IPS-18a (cell line): Measurements from ENCODE around the gene PLXNA2.

Source experiments
- H3K27ac ChIP-seq: one replicate; pipeline ENCODE4 v1.5.1; 2013; ENCODE audit warnings: low read length
- H3K27me3 ChIP-seq: one replicate; pipeline ENCODE4 v1.6.1; 2013; ENCODE audit warnings: mild to moderate bottlenecking, low read length; ENCODE audit not compliant: control insufficient read depth, insufficient read depth
- H3K36me3 ChIP-seq: one replicate; pipeline ENCODE4 v1.6.1; 2013; ENCODE audit warnings: low read depth, low read length; ENCODE audit not compliant: control insufficient read depth
- H3K4me1 ChIP-seq: one replicate; pipeline ENCODE4 v1.6.1; 2013; ENCODE audit warnings: low read depth, low read length; ENCODE audit not compliant: control insufficient read depth
- H3K4me3 ChIP-seq: one replicate; pipeline ENCODE4 v1.5.1; 2013; ENCODE audit warnings: low read length
- H3K9ac ChIP-seq: one replicate; pipeline ENCODE4 v1.6.1; 2013; ENCODE audit warnings: mild to moderate bottlenecking, low read length, moderate library complexity
- H3K9me3 ChIP-seq: one replicate; pipeline ENCODE4 v1.6.1; 2013; ENCODE audit warnings: low read depth, low read length; ENCODE audit not compliant: control insufficient read depth

The PLXNA2 gene

DNA sequence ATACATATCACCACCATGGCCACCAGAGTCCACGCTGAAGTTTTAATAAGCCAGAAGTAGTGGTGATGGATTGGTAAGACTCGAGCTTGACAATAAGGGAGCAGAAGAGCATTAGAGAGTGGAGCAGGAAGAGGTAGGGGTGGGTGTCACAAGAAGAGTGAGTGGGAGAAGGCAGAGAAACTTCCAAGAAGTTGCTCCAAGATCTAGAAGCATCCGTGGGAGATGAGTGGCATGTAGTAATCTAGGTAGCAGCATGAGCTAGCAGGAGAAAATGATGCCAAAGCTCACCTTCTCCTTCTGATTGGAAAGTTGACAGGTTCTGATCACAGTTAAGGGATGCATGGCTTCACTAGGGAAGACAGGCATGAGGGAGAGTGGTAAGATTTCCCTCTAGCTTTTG is 49.2 kb downstream of the PLXNA2 start:
- peaks cover 3% of the 10 kb centered on the region for H3K4me1 ChIP-seq
- no peak overlapping the region for H3K9ac ChIP-seq
- H3K4me3 ChIP-seq, result no peak overlapping the region
- no peaks in the 10 kb centered on the region for H3K27me3 ChIP-seq
- H3K36me3 ChIP-seq, result no peaks in the 10 kb centered on the region
- H3K9me3 ChIP-seq, result no peaks in the 10 kb centered on the region
- H3K27ac ChIP-seq, result no peak overlapping the region

DNA sequence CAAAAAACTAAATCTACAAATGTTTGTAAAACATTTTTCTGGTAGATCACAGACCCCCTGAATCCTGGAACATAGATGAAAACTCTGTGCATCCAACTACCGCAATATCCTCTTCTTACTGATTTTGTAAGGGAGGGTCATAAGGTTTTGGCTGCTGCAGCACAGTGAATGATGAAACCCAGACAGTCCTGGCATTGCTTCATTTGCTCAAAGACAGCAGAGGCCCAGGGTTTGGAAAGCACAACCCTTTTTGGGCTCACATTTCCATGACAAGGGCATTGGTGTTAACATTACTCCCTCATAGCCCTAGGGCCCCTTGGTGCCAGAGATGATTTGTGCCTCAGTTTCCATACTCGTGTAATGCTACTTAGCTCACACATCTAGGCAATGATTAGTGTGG is 51.2 kb downstream of the PLXNA2 start:
- H3K4me1 ChIP-seq, result no peaks in the 10 kb centered on the region
- no peak overlapping the region for H3K4me3 ChIP-seq
- no peak overlapping the region for H3K27ac ChIP-seq
- no peak overlapping the region for H3K9ac ChIP-seq
- no peaks in the 10 kb centered on the region for H3K36me3 ChIP-seq
- no peaks in the 10 kb centered on the region for H3K9me3 ChIP-seq
- H3K27me3 ChIP-seq, result no peaks in the 10 kb centered on the region

DNA sequence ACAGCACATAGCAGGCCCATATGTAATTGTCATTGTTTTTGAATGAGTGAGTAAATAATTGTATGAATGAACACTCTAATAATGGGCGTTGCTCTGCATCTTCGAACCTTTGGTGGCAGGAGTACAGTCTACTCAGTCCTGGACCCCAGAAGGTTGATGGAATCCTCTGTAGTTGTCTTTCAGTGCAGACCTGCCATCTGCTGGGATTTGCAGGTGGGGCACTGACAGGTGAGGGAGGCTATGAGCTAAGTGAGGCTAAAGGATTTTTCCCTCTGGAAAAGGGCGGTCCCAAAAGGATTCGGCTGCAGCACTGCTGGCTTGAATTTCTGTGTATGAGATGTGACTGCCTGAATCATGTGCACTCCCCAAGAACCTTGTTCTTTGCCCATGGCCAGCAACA is 53.4 kb downstream of the PLXNA2 start:
- H3K9ac ChIP-seq, result no peak overlapping the region
- no peaks in the 10 kb centered on the region for H3K36me3 ChIP-seq
- no peak overlapping the region for H3K4me3 ChIP-seq
- no peaks in the 10 kb centered on the region for H3K4me1 ChIP-seq
- H3K9me3 ChIP-seq, result no peaks in the 10 kb centered on the region
- no peak overlapping the region for H3K27ac ChIP-seq
- H3K27me3 ChIP-seq, result no peaks in the 10 kb centered on the region

DNA sequence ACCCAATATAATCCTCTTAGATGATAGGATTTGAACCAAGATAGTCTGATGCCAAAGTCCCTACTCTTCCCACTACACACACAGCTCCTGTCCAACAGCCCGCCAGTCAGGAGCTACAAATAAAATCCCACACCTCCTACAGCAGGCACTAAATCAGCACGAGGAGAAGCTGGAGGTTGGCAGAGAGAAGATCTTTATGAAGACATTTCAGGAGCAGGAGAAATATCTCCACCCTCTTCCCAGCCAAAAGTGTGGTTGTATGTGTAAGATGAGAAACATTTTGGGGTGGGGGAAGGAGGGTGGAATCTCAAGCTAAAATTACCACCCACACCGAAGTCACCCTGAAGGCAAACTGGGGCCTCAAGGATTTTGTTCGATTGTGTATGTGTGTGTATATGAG is 54.5 kb downstream of the PLXNA2 start:
- Histone ChIP-seq H3K9me3 (no peaks in the 10 kb centered on the region), H3K9ac (no peak overlapping the region), H3K4me1 (no peaks in the 10 kb centered on the region), H3K27me3 (no peaks in the 10 kb centered on the region), H3K27ac (no peak overlapping the region), H3K4me3 (no peak overlapping the region), H3K36me3 (no peaks in the 10 kb centered on the region)

DNA sequence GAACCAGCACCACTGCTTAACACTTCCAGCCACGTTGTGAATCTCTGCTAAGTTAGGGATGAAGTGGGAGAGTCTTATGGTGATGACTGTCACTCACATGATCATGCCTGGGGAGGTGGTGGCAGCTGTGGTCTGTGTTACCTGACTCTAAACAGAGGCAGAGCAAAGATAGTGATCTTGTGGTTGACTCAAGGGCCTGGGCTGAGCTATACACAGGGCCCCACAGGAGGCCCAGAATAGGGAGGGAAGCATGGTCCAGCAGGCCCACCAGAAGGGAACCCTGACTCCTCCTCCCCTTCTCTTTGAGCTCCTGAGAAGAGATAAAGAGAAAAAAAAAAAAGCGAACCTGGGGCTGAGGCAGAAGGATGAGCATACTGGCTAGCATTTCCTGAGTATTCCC is 55.0 kb downstream of the PLXNA2 start:
- no peak overlapping the region for H3K4me3 ChIP-seq
- no peaks in the 10 kb centered on the region for H3K4me1 ChIP-seq
- H3K36me3 ChIP-seq, result no peaks in the 10 kb centered on the region
- H3K9ac ChIP-seq, result no peak overlapping the region
- no peaks in the 10 kb centered on the region for H3K27me3 ChIP-seq
- no peak overlapping the region for H3K27ac ChIP-seq
- no peaks in the 10 kb centered on the region for H3K9me3 ChIP-seq

DNA sequence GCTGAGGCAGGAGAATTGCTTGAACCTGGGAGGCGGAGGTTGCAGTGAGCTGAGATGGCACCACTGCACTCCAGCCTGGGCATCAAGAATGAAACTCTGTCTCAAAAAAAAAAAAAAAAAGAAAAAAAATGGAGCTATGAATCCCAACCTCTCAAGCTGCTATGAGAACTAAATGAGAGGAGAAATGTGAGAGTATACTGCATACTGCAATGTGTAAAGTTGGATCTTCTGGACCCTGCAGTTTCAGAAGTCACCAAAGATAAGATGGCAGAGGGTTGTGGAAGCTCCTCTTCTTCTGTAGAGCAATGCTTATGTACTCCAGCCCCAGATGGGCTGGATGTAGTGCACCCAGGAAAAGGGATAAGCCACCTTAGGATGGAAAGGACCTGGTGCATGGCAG is 55.6 kb downstream of the PLXNA2 start:
- no peaks in the 10 kb centered on the region for H3K4me1 ChIP-seq

DNA sequence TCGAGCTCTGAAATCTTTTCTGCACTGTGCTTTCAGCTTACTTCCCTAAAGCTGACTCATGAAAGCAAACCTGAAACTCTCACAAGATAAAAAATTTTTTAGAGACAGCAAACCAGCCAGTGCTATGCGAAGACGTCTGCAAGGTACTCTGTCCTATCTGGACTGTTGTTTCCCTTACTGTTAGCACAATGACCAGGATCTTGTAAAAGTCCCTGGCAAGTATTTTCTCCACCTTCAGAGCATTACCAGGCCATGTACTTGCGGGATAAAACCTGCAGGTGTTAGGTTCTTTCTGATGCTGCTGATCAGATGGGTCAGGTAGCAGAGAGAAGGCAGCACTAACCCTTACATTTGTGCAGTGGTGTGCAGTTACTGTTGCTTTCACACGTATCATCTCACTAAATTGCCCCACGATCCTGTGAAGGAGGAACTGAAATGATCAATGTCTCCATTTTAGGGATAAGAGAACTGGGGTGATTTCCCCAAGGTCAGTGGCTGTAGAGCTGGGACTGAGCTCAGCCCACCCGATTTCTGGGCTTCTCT is 56.6 kb downstream of the PLXNA2 start:
- Histone ChIP-seq H3K9ac (no peak overlapping the region), H3K9me3 (no peaks in the 10 kb centered on the region), H3K4me1 (no peaks in the 10 kb centered on the region), H3K4me3 (no peak overlapping the region), H3K27ac (no peak overlapping the region), H3K27me3 (no peaks in the 10 kb centered on the region), H3K36me3 (no peaks in the 10 kb centered on the region)

More for the DNA sequence above, 55.6 kb downstream of the PLXNA2 start:
- H3K9me3 ChIP-seq, result no peaks in the 10 kb centered on the region
- H3K27ac ChIP-seq, result no peak overlapping the region
- H3K4me3 ChIP-seq, result no peak overlapping the region
- no peaks in the 10 kb centered on the region for H3K36me3 ChIP-seq
- H3K9ac ChIP-seq, result no peak overlapping the region
- H3K27me3 ChIP-seq, result no peaks in the 10 kb centered on the region

DNA sequence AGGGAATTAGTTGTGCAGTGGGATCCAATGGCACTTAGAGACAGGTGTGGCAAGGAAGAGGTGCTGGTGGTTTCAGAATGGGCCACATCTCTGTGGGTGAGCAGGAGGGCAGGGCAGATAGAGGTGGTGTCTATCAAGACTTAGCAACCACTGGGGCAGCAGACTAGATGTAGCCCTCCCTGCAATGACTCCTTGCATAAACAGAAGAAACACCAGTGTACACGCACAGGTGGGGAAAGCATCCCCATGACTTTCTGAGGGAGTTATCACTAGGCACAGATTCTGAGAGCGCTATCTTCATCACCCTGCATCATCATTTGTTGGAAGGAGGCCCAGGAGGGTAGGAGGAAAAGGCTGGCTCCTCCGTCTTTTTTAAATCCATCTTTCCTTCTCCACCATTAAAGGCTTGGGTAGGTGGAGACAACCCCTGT is 58.4 kb downstream of the PLXNA2 start:
- Histone ChIP-seq H3K36me3 (no peaks in the 10 kb centered on the region), H3K27ac (no peak overlapping the region), H3K4me1 (peaks cover 6% of the 10 kb centered on the region), H3K27me3 (no peaks in the 10 kb centered on the region), H3K9me3 (no peaks in the 10 kb centered on the region), H3K4me3 (no peak overlapping the region), H3K9ac (no peak overlapping the region)

DNA sequence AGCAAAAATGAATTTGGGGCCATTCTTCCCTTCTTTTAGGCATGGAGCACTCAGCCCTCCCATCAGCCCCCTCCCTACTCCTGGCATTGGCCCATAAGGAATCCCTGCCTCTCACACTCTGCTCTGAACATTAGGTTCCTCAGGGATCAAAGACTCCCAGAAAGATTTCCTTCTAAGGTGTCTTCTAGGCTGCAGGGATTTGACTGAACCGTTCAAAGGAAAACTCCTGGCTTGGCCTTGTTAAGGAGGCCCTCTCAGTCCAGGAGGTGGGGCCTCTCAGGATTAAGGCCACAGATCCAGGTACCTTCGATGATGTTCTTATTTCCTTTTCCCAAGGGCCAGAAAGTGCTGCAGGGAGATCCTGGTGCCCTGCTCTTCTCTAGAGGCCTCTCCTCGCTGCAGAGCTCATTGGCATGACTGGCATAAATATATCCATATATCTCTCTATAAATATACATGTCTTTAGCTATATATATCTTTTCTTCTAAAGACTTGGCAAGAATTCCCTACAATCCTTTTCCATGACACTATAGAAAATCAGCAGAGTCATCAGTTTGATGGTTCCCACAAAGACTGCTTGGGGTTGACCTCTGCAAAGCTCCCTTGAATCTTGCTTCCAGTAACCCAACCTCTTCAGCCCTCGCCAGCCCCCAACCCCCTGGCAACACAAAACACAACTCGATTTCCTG is 59.1 kb downstream of the PLXNA2 start:
- Histone ChIP-seq H3K4me3 (no peak overlapping the region), H3K9me3 (no peaks in the 10 kb centered on the region), H3K27me3 (no peaks in the 10 kb centered on the region), H3K4me1 (peaks cover 9% of the 10 kb centered on the region), H3K27ac (no peak overlapping the region), H3K36me3 (no peaks in the 10 kb centered on the region), H3K9ac (no peak overlapping the region)

DNA sequence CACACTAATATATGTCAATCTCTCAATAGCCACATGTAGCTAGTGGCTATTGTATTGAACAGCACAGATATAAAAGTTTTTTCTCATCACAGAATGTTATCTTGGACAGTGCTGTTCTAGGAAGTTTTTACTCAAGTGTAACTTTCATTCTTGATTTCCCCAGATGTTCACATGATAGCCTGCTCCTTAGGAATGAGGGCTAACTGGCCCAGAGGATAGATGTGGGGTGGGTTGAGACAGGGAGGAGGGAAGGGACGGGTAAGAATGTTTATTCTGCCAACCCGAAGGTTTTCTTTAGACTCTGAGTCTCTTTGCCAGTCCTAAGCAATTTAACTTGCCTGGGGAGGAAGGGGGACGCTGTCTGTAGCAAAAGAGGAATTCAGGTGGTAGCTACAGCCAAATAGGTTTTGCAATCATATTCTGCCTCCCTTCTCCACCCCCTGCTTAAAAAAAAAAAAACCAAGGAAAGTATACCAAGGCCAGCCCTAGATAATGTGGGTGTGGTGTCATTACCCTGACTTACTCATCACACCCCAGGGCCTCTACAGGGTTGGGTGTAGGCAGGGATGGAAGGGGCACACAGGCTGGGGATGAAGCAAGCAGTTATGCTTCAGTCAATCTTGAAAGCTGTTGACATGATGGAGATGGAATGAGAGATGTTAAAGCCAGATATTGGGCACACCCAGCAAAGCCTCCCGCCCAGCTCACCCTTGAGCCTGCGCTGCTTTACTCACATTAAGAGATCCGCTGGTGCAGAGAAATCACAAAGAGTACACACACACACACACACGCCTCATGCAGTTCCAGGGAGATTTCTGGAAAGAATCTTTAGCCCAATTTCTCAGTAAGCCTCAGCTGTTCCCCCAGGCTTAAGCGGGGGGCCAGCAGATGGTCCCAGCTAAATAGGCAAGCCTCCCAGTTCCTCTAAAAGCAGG is 59.9 kb downstream of the PLXNA2 start:
- Histone ChIP-seq H3K9me3 (no peaks in the 10 kb centered on the region), H3K4me1 (peaks cover 17% of the 10 kb centered on the region), H3K27me3 (no peaks in the 10 kb centered on the region), H3K4me3 (no peak overlapping the region), H3K27ac (no peak overlapping the region), H3K36me3 (no peaks in the 10 kb centered on the region), H3K9ac (no peak overlapping the region)

DNA sequence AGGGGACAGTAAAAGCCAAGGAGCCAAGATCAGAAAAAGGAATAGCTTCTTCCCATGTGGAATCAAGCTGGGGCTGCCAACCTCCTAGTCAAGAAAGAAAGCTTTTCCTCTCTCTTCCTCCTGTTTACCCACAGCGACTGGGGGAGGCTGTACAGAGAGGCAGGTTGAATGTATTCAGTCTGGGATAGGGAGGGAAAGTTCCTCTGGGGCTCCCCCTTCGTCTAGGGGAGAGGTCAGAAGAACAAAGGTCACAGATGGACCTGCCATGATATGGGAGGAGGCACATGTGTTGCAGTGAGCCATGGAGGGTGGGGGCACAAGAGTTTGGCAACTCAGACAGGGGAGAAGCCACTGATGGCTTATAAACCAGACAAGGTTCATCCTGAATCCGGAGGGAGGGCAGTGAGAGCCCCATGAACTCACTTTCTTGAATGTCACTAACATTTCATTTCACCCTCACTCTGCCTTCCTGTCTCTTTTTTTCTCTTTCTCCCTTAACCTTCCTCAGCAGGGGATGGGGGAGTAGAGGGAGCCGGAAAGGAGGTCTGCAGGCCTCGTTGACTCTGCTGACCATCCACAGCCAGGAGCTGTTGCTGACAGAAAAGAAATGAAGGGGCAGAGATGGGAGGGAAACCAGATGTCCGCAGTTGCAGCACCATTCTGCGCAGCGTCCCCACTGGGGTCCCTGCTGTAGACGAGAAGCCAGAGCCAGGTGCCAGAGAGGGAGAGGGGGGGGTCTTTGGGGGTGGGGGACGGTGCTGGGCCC is 61.1 kb downstream of the PLXNA2 start:
- no peak overlapping the region for H3K4me3 ChIP-seq
- no peak overlapping the region for H3K9ac ChIP-seq
- H3K36me3 ChIP-seq, result no peaks in the 10 kb centered on the region
- no peaks in the 10 kb centered on the region for H3K27me3 ChIP-seq
- H3K9me3 ChIP-seq, result no peaks in the 10 kb centered on the region
- H3K27ac ChIP-seq, result no peak overlapping the region
- peaks cover 28% of the 10 kb centered on the region for H3K4me1 ChIP-seq
